Measurements from ENCODE around the gene BAZ1A.
A peak's percentile ranks its signal among the peaks of the same experiment; 100 is the strongest.
"Not testable (repeated sequence)": the region's sequence is repeated elsewhere in the genome, so short reads cannot be mapped to it uniquely, and the experiment has no call there.

Gene BAZ1A

GRCh38 chr14:34851395-34851794, 23.8 kb downstream of the BAZ1A start:
- no peak for DNase-seq

- DNase-seq, result no peak
Measured at GRCh38 chr14:34845869-34846268, 29.3 kb downstream of the BAZ1A start.

- peak; percentile 76 for DNase-seq
Measured at GRCh38 chr14:34843011-34843554, 32.1 kb downstream of the BAZ1A start.

- no peak for DNase-seq
Measured at GRCh38 chr14:34837801-34838322, 37.3 kb downstream of the BAZ1A start.

GRCh38 chr14:34835312-34835711, 39.8 kb downstream of the BAZ1A start:
- no peak for DNase-seq

- no peak for DNase-seq
Measured at GRCh38 chr14:34833549-34834523, 41.3 kb downstream of the BAZ1A start.

GRCh38 chr14:34826661-34827060, 48.5 kb downstream of the BAZ1A start:
- DNase-seq, result no peak

GRCh38 chr14:34824826-34825225, 50.3 kb downstream of the BAZ1A start:
- no peak for DNase-seq

- no peak for DNase-seq
Measured at GRCh38 chr14:34824256-34824655, 50.9 kb downstream of the BAZ1A start.

GRCh38 chr14:34817768-34818167, 57.4 kb downstream of the BAZ1A start:
- DNase-seq, result no peak

- no peak for DNase-seq
Measured at GRCh38 chr14:34810028-34810427, 65.1 kb downstream of the BAZ1A start.

GRCh38 chr14:34806257-34806656, 68.9 kb downstream of the BAZ1A start:
- DNase-seq, result no peak

GRCh38 chr14:34804933-34805332, 70.2 kb downstream of the BAZ1A start:
- DNase-seq, result no peak

GRCh38 chr14:34798861-34799260, 76.3 kb downstream of the BAZ1A start:
- not testable (repeated sequence) for DNase-seq

GRCh38 chr14:34797747-34798583, 77.2 kb downstream of the BAZ1A start:
- no peak for DNase-seq

GRCh38 chr14:34796902-34797301, 78.3 kb downstream of the BAZ1A start:
- DNase-seq, result no peak

GRCh38 chr14:34794941-34795340, 80.2 kb downstream of the BAZ1A start:
- DNase-seq, result no peak

- no peak for DNase-seq
Measured at GRCh38 chr14:34794217-34794616, 80.9 kb downstream of the BAZ1A start.

GRCh38 chr14:34792598-34792997, 82.6 kb downstream of the BAZ1A start:
- no peak for DNase-seq

- no peak for DNase-seq
Measured at GRCh38 chr14:34785223-34786006, 89.7 kb downstream of the BAZ1A start.

GRCh38 chr14:34782031-34782430, 93.1 kb downstream of the BAZ1A start:
- DNase-seq, result no peak

- DNase-seq, result peak; percentile 27
Measured at GRCh38 chr14:34781242-34781641, 93.9 kb downstream of the BAZ1A start.

Data from kidney glomerular epithelial cell (primary cell).